IPS-18c (cell line): ENCODE data around the gene ELK3.

ENCODE experiments used
- H3K4me3 ChIP-seq: 2 replicates; pipeline ENCODE4 v1.7.0; 2013; ENCODE audit warnings: low read depth, mild to moderate bottlenecking, low read length, moderate library complexity; ENCODE audit not compliant: insufficient read depth
- H3K9me3 ChIP-seq: one replicate; pipeline ENCODE4 v1.6.1; 2013; ENCODE audit warnings: mild to moderate bottlenecking, low read length, moderate library complexity; ENCODE audit not compliant: control insufficient read depth, insufficient read depth

Gene ELK3

DNA sequence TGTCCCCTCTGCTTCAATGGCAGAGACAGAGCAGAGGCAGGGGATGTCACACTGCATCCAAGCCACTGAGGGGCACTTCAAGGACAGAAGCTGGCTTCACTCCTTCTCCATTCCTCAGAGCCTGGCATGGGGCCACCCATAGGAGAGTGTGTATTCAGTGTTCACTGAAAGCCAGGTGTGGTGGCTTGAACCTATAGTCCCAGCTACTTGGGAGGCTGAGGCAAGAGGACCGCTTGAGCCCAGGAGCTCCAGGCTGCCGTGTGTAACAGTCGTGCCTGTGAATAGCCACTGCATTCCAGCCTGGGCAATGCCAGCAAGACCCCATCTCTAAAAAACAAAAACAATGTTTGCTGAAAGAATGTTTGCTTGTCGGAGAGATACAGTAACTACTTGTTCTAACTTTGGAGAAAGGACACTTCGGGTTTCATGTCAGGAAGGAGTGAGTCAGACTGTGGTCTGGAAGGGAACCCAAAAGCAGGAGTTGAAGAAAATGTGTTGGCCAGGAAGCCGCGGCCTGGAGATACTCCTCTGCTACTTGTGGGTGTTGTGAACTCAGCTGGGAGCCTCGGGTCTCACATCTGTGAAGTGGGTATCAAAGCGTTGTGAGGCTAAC, 43.4 kb downstream of the ELK3 start:
- no peak overlapping the region for H3K4me3 ChIP-seq
- H3K9me3 ChIP-seq: no peaks in the 10 kb centered on the region

- Histone ChIP-seq H3K9me3 (no peaks in the 10 kb centered on the region), H3K4me3 (no peak overlapping the region)
These were observed 44.3 kb downstream of the ELK3 start for GRCh38 chr12:96238336-96239047.

- Histone ChIP-seq H3K4me3 (no peak overlapping the region), H3K9me3 (no peaks in the 10 kb centered on the region)
These were observed 45.8 kb downstream of the ELK3 start for GRCh38 chr12:96239711-96240635.

DNA sequence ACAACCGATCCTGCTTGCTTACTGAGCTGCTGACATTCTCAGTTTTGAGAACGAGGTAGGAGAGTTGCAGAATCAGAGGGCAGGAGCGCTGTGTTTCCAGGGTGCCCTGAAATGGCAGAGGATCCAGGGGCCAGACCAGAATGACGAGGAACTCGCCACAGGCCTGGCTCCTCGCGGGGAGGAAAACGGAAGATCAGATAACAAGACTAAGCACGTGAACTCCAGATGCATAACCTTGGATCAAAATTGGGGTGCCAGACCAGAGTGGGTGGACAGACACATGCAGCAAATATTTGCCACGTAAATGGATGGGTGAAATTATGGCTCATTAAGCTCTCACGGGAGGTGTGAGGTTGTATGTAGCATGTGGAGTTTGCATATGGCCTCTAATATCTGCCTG, 46.5 kb downstream of the ELK3 start:
- H3K9me3 ChIP-seq: no peaks in the 10 kb centered on the region

DNA sequence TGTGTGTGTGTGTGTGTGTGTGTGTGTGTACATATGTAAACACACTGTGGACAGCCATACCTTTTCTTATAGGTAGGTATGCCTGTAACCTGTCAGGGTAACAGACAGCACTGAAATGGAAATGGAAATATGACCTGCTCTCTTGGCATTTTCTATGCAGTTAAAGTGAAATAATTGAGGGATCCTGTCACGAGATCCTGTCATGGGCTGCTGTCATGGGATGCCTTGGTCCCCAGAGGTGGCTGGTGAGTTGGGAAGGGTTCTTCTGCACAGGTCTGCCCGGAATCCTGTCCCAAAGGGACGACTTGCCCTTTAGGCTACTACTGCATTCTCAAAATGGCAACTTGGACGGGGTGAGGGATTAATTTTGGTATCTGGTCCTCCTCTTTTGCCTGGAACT, 47.3 kb downstream of the ELK3 start:
- H3K9me3 ChIP-seq: no peaks in the 10 kb centered on the region
- no peak overlapping the region for H3K4me3 ChIP-seq

More for the DNA sequence above, 46.5 kb downstream of the ELK3 start:
- H3K4me3 ChIP-seq: no peak overlapping the region

DNA sequence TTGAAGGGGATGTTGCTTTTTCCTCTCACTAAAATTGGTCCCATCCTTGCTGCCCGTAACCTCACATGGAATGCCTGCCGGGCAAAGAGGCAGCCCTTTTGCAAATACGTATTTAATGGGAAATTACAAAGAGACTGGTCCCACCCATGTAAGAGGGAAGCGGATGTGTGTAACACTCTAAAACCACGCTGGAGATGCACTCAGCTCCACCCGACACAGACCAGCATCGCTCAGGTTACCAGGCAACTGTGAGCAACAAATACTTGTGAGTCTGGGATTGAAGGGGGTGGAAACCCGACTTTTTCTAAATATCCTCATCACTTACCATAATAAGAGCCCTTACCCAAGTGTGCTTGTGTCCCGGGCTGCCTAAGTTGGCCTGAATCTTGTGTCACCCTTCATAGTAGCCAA, 47.7 kb downstream of the ELK3 start:
- Histone ChIP-seq H3K9me3 (no peaks in the 10 kb centered on the region), H3K4me3 (no peak overlapping the region)

DNA sequence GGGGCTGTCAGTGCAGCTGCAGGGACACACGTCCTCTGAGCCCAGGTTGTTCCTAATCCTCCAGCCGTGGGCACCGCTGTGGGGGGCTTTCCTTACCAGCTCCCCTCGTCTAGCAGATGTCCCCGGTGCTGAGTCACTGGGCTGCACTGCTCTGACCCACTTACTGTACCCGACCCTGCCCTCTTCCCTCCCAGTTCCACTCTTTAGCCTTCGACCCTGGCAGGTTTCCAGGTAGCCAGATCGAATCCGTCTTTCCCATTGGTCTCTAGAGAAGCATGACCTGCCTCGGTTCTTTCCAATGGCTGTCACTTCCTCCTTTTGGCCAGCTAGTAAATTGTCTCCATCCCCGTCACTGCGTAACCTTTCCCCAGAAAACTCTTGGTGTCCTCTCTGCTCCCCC, 48.4 kb downstream of the ELK3 start:
- no peaks in the 10 kb centered on the region for H3K9me3 ChIP-seq
- H3K4me3 ChIP-seq: no peak overlapping the region

- no peak overlapping the region for H3K4me3 ChIP-seq
- no peaks in the 10 kb centered on the region for H3K9me3 ChIP-seq
These were observed 50.7 kb downstream of the ELK3 start for GRCh38 chr12:96244826-96245225.

GRCh38 chr12:96246926-96247505, 52.8 kb downstream of the ELK3 start:
- no peak overlapping the region for H3K4me3 ChIP-seq
- no peaks in the 10 kb centered on the region for H3K9me3 ChIP-seq

GRCh38 chr12:96247563-96247962, 53.4 kb downstream of the ELK3 start:
- no peak overlapping the region for H3K4me3 ChIP-seq
- no peaks in the 10 kb centered on the region for H3K9me3 ChIP-seq

GRCh38 chr12:96248136-96248931, 54.2 kb downstream of the ELK3 start:
- H3K4me3 ChIP-seq: no peak overlapping the region
- H3K9me3 ChIP-seq: no peaks in the 10 kb centered on the region

GRCh38 chr12:96249196-96250118, 55.3 kb downstream of the ELK3 start:
- no peak overlapping the region for H3K4me3 ChIP-seq
- H3K9me3 ChIP-seq: no peaks in the 10 kb centered on the region

GRCh38 chr12:96250119-96250685, 56.0 kb downstream of the ELK3 start:
- Histone ChIP-seq H3K4me3 (no peak overlapping the region), H3K9me3 (no peaks in the 10 kb centered on the region)

DNA sequence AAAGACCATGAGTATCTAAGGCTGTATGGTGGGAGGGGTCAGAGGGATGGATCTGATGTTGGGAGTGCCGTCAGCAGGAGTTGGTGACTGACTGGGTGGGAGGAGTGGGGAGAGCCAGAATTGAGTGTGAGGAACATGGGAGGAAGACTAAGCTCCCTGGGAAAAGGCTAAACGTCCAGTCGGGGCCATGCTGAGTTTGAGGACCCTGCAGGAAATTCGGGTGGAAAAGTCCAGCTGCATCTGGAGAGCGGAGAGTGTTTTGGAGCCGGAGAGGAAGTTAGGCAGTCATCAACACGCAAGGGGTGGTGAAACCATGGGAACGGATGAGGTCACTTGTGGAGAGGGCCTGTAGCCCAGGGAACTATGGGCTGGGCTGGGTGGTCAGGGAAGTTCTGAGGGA, 60.9 kb downstream of the ELK3 start:
- H3K4me3 ChIP-seq: no peak overlapping the region; the same call in 1 of the 2 replicates
- no peaks in the 10 kb centered on the region for H3K9me3 ChIP-seq

DNA sequence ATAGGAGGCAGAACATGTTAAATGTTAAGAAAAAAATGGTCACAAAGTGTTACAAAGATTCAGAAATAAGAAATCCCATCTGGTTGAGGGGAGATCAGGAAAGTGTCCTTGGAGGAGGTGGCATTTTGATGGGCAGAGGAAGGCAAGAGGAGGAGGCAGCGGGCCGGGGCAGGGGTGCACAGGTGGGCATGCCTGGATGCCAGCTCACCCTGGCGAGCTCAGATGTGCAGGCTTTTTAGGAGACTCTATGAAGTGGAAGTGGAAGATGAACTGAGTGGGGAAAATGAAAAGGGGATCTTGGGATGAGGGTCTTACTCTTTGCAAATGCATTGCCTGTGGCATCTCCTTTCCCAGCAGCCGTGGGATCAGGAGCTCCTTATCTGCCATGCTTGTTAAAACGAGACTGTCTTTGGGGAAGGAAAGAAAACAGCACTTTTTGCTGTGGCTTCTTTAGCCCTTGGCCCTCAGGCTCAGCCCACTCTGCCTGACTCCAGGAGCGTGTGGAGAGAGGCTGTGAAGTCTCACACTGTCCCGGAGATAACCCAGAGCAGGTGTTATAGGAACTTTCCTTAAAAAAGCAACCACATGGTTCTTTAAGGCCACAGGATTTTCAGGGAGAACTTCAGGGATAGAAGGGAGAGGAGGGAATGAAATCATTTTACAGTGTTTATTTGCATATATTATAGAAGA, 62.6 kb downstream of the ELK3 start:
- H3K9me3 ChIP-seq: no peaks in the 10 kb centered on the region
- no peak overlapping the region for H3K4me3 ChIP-seq
